ENCODE results near the gene RFX3.

GRCh38 chr9:3480353-3480655 lies 45.5 kb downstream of the RFX3 start:
- TF ChIP-seq CTCF (conservative IDR thresholded peaks at IDR 0.05; ENCODE audit: low read depth, low read length) = no peak
- TF ChIP-seq EZH2phosphoT487 (IDR thresholded peaks at IDR 0.05; ENCODE audit: borderline replicate concordance, low read length) = no peak
- TF ChIP-seq EZH2 (IDR thresholded peaks at IDR 0.05; ENCODE audit: low read length, unreplicated experiment) = no peak
